ENCODE data around the gene NRG2. TPM values are rescaled to one million over a fixed set of nuclear protein-coding genes. Genes with fewer than 3 reads are reported as not detected.

NRG2 gene
- total and polyA plus RNA-seq, 2 experiments from 2014 or later = 0.37 to 1.3 TPM

DNA sequence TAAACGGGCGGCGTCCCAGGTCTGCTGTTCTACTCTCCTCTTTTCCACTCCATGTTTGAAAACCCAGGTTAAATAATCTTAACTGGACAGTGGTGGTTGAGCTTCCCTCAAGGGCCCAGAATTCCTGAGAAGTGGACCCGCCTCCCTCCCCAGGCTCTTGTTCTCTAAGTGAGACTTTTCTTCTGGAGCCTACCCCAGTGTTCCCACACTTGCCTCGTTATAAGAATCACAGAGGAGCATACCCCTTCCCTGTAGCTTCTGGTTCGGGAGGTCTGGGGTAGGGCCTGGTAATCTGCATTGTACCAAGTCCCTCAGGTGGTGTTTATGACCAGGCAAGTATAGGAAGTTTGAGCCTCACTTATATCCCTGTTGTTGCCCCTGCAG is 235.5 kb downstream of the NRG2 start (continued):
- TF ChIP-seq NANOG (IDR thresholded peaks at IDR 0.05; ENCODE audit: borderline replicate concordance) (no peak), JUNB (IDR thresholded peaks at IDR 0.05; ENCODE audit: unreplicated experiment) (no peak), EZH2 (IDR thresholded peaks at IDR 0.05; ENCODE audit: low read depth, unreplicated experiment) (no peak), ZNF331 (CRISPR knock-in tag; IDR thresholded peaks at IDR 0.05; ENCODE audit: low read depth) (no peak), CREB1 (CRISPR knock-in tag; IDR thresholded peaks at IDR 0.05; ENCODE audit: low read depth) (no peak), POLR2AphosphoS5 (IDR thresholded peaks at IDR 0.05; ENCODE audit: low read depth) (no peak)
- TF ChIP-seq, protein P1, sequence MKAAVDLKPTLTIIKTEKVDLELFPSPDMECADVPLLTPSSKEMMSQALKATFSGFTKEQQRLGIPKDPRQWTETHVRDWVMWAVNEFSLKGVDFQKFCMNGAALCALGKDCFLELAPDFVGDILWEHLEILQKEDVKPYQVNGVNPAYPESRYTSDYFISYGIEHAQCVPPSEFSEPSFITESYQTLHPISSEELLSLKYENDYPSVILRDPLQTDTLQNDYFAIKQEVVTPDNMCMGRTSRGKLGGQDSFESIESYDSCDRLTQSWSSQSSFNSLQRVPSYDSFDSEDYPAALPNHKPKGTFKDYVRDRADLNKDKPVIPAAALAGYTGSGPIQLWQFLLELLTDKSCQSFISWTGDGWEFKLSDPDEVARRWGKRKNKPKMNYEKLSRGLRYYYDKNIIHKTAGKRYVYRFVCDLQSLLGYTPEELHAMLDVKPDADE (IDR thresholded peaks at IDR 0.05) = no peak

DNA sequence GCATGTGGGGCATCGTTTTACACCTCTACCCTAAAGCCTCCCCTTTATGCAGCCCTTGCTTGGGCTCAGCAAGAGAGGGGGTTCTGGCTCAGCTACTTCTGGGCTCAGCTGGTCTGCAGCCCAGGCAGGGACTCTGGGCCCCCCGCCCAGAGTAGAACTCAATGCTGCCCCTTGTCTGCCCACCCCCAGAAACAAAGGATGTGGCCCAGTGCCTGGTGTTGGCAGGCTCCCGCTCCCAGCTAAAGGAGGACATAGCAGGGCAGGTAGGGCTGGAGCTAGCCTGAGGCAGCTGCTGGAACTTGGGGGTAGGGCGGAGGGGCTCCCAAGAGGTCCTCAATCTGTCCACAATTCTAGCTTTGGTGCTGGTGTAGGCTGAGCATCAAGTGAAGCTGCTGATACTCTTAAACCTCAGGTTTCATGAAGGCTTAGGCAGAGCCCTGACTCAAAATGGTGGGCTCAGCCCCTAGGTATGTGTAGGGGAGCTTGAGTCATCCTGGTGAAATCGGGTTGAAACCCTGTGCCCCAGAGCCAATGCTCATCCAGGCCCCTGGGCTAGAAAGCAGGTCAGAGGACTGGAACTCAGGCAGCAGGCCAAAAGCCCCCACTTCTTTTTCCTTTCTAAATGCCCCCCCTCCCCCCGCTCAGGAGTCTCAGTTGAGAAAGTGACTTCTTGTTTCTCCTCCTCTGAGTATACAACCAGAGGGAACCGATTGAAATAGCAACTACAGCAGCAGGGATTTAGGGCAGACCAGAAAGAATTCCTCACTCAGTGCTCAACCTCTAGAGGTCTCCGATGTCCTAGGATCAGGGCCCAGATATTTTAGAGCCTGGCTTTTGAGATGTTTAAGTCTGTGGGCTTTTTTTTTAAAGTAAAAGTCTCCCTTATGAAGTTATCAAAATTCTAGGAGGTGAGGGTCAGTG is 236.1 kb downstream of the NRG2 start:
- H3K27me3 ChIP-seq (ENCODE audit: insufficient read depth) = no peaks in the 10 kb centered on the region
- H3K79me2 ChIP-seq (replicated peaks; ENCODE audit: insufficient read depth) = no peaks in the 10 kb centered on the region
- TF ChIP-seq, protein P2, sequence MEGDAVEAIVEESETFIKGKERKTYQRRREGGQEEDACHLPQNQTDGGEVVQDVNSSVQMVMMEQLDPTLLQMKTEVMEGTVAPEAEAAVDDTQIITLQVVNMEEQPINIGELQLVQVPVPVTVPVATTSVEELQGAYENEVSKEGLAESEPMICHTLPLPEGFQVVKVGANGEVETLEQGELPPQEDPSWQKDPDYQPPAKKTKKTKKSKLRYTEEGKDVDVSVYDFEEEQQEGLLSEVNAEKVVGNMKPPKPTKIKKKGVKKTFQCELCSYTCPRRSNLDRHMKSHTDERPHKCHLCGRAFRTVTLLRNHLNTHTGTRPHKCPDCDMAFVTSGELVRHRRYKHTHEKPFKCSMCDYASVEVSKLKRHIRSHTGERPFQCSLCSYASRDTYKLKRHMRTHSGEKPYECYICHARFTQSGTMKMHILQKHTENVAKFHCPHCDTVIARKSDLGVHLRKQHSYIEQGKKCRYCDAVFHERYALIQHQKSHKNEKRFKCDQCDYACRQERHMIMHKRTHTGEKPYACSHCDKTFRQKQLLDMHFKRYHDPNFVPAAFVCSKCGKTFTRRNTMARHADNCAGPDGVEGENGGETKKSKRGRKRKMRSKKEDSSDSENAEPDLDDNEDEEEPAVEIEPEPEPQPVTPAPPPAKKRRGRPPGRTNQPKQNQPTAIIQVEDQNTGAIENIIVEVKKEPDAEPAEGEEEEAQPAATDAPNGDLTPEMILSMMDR (conservative IDR thresholded peaks at IDR 0.05; ENCODE audit: low read depth in 2 of 2) = peak in 1 of 2 experiments; percentile 38; a peak in 2 of 4 replicates
- TF ChIP-seq, protein P3, sequence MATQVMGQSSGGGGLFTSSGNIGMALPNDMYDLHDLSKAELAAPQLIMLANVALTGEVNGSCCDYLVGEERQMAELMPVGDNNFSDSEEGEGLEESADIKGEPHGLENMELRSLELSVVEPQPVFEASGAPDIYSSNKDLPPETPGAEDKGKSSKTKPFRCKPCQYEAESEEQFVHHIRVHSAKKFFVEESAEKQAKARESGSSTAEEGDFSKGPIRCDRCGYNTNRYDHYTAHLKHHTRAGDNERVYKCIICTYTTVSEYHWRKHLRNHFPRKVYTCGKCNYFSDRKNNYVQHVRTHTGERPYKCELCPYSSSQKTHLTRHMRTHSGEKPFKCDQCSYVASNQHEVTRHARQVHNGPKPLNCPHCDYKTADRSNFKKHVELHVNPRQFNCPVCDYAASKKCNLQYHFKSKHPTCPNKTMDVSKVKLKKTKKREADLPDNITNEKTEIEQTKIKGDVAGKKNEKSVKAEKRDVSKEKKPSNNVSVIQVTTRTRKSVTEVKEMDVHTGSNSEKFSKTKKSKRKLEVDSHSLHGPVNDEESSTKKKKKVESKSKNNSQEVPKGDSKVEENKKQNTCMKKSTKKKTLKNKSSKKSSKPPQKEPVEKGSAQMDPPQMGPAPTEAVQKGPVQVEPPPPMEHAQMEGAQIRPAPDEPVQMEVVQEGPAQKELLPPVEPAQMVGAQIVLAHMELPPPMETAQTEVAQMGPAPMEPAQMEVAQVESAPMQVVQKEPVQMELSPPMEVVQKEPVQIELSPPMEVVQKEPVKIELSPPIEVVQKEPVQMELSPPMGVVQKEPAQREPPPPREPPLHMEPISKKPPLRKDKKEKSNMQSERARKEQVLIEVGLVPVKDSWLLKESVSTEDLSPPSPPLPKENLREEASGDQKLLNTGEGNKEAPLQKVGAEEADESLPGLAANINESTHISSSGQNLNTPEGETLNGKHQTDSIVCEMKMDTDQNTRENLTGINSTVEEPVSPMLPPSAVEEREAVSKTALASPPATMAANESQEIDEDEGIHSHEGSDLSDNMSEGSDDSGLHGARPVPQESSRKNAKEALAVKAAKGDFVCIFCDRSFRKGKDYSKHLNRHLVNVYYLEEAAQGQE (IDR thresholded peaks at IDR 0.05; ENCODE audit: unreplicated experiment) = no peak
- H3K4me1 ChIP-seq (ENCODE audit: insufficient read depth) = no peaks in the 10 kb centered on the region
- peaks cover 2% of the 10 kb centered on the region; the same call in 1 of the 2 replicates for H3K9me2 ChIP-seq (ENCODE audit: insufficient read depth)
- no peak overlapping the region for H3K4me3 Mint-ChIP-seq
- no peaks in the 10 kb centered on the region; the same call in 2 of the 3 replicates for H3K9me3 Mint-ChIP-seq
- H3K36me3 ChIP-seq (ENCODE audit: insufficient read depth) = no peaks in the 10 kb centered on the region
- H3K4me1 Mint-ChIP-seq = no peaks in the 10 kb centered on the region; the same call in 2 of the 3 replicates
- H3K27ac Mint-ChIP-seq = no peak overlapping the region
- H3K27me3 Mint-ChIP-seq (ENCODE audit: insufficient read depth, low read depth, poor library complexity) = peaks cover 26% of the 10 kb centered on the region
- DNase-seq (ENCODE audit: low spot score) (no peak), ATAC-seq (no peak)
- H3K27ac ChIP-seq (ENCODE audit: low read depth) = no peak overlapping the region
- H3K36me3 Mint-ChIP-seq (ENCODE audit: low read depth) = no peaks in the 10 kb centered on the region
- no peak overlapping the region for H2AFZ ChIP-seq
- H3F3A ChIP-seq (replicated peaks; ENCODE audit: low read depth) = no peaks in the 10 kb centered on the region
- H4K20me1 ChIP-seq (replicated peaks; ENCODE audit: insufficient read depth) = no peaks in the 10 kb centered on the region; the same call in 1 of the 2 replicates
- H3K4me2 ChIP-seq = no peak overlapping the region
- no peak overlapping the region for H3K4me3 ChIP-seq

Data from GM23338 (cell line).